ENCODE measurements around the gene ASCC1. TPM values are rescaled to one million over a fixed set of nuclear protein-coding genes. Genes with fewer than 3 reads are reported as not detected.
A peak's percentile ranks its signal among the peaks of the same experiment; 100 is the strongest.

The ASCC1 gene
- total RNA-seq, 4 donors from 2014 or later = 13.4 to 34.0 (median 20.5) TPM

DNA sequence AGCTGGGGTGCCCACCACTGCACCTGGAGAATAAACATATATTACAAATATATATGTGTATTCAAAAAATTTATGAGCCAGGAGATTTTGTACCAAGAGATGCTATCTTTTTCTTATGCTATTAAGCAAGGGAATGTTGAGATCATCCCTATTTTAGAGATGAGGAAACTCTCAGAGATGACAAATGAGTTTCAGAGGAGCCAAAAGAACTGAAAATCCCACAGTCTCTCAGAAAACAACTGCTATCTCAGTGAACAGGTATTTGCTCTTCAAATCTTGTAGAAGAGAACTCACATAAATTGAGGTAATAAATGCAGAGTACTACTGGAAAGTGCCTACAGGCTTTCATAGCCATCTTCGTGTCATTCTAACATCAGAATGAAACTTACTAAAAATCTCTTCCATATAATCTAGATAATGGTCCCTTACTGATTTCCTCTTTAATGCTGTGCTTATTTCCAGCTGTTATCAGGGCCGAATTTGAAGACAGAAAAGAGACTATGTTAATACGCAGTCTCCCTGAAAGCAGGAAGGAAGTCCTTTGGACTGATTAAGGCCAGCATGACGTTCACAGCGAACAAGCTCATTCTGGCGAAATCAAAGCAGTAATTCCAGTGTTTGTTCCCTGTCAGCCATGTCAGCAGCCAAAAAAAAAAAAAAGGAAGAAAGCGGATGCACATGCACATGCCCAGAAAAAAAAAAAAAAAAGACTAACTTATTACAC is 29.7 kb downstream of the ASCC1 start:
- in situ Hi-C loops (cut with MboI; ENCODE audit: low pct_ligation_motif_present in 1 of 4, low pct_unique_long_range_greater_than_20kb in 1 of 4, low sequenced_read_pairs in 3 of 4) = no loop called here
- peak; percentile 15 for DNase-seq
- intact Hi-C loops (cut with DNase I; ENCODE audit: low total_unique reads) = no loop called here
- Histone ChIP-seq H3K27me3 (no peaks in the 10 kb centered on the region), H3K36me3 (peaks cover 0 to 8% (median 4%) of the 10 kb centered on the region in 4 donors), H3K4me3 (no peak overlapping the region), H3K27ac (peak overlapping the region; percentile 54 to 78 (median 72)), H3K9me3 (no peaks in the 10 kb centered on the region), H3K4me1 (no peaks in the 10 kb centered on the region)
- TF ChIP-seq POLR2A (IDR thresholded peaks at IDR 0.05) (no peak), POLR2AphosphoS5 (IDR thresholded peaks at IDR 0.05) (peak in 1 of 3 donors; percentile 17), EP300 (IDR thresholded peaks at IDR 0.05; ENCODE audit: low read depth) (no peak)
- TF ChIP-seq, protein P1, sequence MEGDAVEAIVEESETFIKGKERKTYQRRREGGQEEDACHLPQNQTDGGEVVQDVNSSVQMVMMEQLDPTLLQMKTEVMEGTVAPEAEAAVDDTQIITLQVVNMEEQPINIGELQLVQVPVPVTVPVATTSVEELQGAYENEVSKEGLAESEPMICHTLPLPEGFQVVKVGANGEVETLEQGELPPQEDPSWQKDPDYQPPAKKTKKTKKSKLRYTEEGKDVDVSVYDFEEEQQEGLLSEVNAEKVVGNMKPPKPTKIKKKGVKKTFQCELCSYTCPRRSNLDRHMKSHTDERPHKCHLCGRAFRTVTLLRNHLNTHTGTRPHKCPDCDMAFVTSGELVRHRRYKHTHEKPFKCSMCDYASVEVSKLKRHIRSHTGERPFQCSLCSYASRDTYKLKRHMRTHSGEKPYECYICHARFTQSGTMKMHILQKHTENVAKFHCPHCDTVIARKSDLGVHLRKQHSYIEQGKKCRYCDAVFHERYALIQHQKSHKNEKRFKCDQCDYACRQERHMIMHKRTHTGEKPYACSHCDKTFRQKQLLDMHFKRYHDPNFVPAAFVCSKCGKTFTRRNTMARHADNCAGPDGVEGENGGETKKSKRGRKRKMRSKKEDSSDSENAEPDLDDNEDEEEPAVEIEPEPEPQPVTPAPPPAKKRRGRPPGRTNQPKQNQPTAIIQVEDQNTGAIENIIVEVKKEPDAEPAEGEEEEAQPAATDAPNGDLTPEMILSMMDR (IDR thresholded peaks at IDR 0.05) = no peak
- 56 to 67% methylated on average over 7 of the region's 7 CpGs for WGBS, 2 donors (ENCODE audit: low coverage in 1 of 2)

DNA sequence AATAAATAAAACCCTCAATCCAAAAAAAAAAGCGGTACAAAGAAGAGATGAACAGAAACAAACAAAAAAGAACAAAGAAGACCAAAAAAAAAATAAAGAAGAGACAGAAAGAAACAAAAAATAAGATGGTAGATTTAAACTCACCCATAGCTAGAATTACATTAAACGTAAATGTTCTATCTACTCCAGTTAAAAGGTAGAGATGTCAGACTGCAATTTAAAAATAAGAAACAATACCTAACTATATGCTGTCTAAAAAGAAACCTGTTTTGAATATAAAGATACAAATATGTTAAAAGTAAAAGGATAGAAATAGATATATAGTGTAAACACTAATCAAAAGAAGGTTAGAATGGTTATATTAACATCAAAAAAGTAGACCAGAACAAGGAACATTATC is 31.9 kb downstream of the ASCC1 start:
- DNase-seq = no peak
- Histone ChIP-seq H3K27me3 (no peaks in the 10 kb centered on the region), H3K4me1 (no peaks in the 10 kb centered on the region), H3K36me3 (peaks cover 0 to 8% (median 1%) of the 10 kb centered on the region in 4 donors), H3K9me3 (no peaks in the 10 kb centered on the region), H3K4me3 (no peak overlapping the region), H3K27ac (no peak overlapping the region)
- 99 to 100% methylated on average over 2 of the region's 2 CpGs for WGBS, 2 donors (ENCODE audit: low coverage in 1 of 2)
- TF ChIP-seq, protein P1 (IDR thresholded peaks at IDR 0.05) = no peak
- TF ChIP-seq POLR2A (IDR thresholded peaks at IDR 0.05) = no peak
- intact Hi-C loops (cut with DNase I; ENCODE audit: low total_unique reads) (no loop called here), in situ Hi-C loops (cut with MboI; ENCODE audit: low pct_ligation_motif_present in 1 of 4, low pct_unique_long_range_greater_than_20kb in 1 of 4, low sequenced_read_pairs in 3 of 4) (no loop called here)

DNA sequence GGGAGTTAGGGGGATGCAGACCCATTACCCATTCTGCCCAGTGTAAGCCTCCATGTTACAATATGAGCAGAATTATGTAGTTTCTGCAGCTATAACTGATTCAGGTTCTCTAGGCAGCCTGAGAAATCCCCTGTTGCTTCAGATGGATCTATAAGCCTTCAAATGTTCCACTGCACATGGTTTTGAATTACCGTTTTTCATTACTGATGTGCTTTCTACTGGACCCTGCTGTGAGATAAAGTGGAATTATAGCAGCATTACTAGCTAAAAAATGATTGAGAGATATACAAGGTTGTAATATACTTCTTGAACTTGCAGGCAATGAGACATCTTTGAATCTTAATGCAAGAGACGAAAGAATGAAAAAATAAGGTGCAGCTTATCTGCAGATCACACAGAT is 38.6 kb downstream of the ASCC1 start:
- intact Hi-C loops (cut with DNase I; ENCODE audit: low total_unique reads) = no loop called here
- Histone ChIP-seq H3K27ac (no peak overlapping the region), H3K4me1 (peaks cover 0 to 10% (median 0%) of the 10 kb centered on the region in 4 donors), H3K4me3 (no peak overlapping the region), H3K9me3 (no peaks in the 10 kb centered on the region), H3K27me3 (no peaks in the 10 kb centered on the region), H3K36me3 (peaks cover 0 to 6% (median 0%) of the 10 kb centered on the region in 4 donors)
- in situ Hi-C loops (cut with MboI; ENCODE audit: low pct_ligation_motif_present in 1 of 4, low pct_unique_long_range_greater_than_20kb in 1 of 4, low sequenced_read_pairs in 3 of 4) = no loop called here
- TF ChIP-seq, protein P1 (IDR thresholded peaks at IDR 0.05) = no peak
- TF ChIP-seq POLR2A (IDR thresholded peaks at IDR 0.05) (no peak), POLR2AphosphoS5 (IDR thresholded peaks at IDR 0.05) (no peak), EP300 (IDR thresholded peaks at IDR 0.05; ENCODE audit: low read depth) (no peak)
- 91 to 100% methylated on average over 2 of the region's 2 CpGs for WGBS, 2 donors (ENCODE audit: low coverage in 1 of 2)
- no peak for DNase-seq

DNA sequence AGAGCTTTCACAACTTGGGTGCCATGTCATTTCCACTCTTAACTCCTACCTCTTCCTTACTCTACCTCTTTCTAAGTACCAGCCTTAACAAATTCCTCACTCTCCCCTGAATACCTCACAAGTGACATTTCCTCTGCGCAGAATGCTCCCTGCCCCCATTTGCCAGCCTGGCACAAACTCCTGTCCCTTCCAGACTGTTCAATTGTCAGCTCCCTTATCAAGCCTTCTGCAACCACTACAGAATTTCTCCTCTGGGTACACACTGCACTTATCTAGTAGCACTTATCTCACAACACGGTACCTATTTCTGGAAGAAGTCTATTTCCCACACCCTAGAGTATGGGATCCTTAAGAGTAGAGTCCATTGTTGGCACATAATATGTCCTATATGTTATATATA is 39.4 kb downstream of the ASCC1 start:
- DNase-seq = no peak
- in situ Hi-C loops (cut with MboI; ENCODE audit: low pct_ligation_motif_present in 1 of 4, low pct_unique_long_range_greater_than_20kb in 1 of 4, low sequenced_read_pairs in 3 of 4) = no loop called here
- H3K36me3 ChIP-seq = peaks cover 0 to 6% (median 0%) of the 10 kb centered on the region in 4 donors
- H3K4me3 ChIP-seq = no peak overlapping the region
- WGBS, 2 donors (ENCODE audit: low coverage in 1 of 2) = 99 to 100% methylated on average over 2 of the region's 2 CpGs
- no peak overlapping the region for H3K27ac ChIP-seq
- H3K4me1 ChIP-seq = peaks cover 0 to 10% (median 0%) of the 10 kb centered on the region in 4 donors
- no peaks in the 10 kb centered on the region for H3K9me3 ChIP-seq
- H3K27me3 ChIP-seq = no peaks in the 10 kb centered on the region
- TF ChIP-seq POLR2A (IDR thresholded peaks at IDR 0.05) = no peak
- intact Hi-C loops (cut with DNase I; ENCODE audit: low total_unique reads) = no loop called here

DNA sequence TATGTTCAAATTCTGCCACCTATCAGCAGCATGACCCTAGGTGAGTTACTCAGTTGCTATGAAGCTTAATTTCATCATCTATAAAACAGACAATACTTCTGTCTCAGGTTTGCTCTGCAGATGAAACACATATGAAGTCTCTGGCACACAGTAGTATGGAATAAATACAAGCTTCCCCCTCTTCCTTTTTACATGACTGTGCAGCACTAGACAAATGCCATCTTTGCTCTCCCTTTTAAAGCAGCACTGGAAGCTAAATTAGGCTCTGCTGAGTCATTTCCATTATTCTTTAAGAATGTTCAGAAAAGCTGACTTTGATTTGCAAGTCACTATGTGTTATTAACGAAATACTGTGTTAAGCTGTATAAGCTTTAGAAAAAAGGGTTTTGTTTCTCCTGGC is 40.9 kb downstream of the ASCC1 start:
- in situ Hi-C loops (cut with MboI; ENCODE audit: low pct_ligation_motif_present in 1 of 4, low pct_unique_long_range_greater_than_20kb in 1 of 4, low sequenced_read_pairs in 3 of 4) = no loop called here
- Histone ChIP-seq H3K9me3 (no peaks in the 10 kb centered on the region), H3K27ac (no peak overlapping the region), H3K27me3 (no peaks in the 10 kb centered on the region), H3K36me3 (peaks cover 0 to 6% (median 0%) of the 10 kb centered on the region in 4 donors), H3K4me3 (no peak overlapping the region), H3K4me1 (peaks cover 0 to 21% (median 2%) of the 10 kb centered on the region in 4 donors)
- WGBS, 2 donors (ENCODE audit: low coverage in 1 of 2) = 59 to 75% methylated on average over 1 of the region's 1 CpG
- intact Hi-C loops (cut with DNase I; ENCODE audit: low total_unique reads) = no loop called here
- TF ChIP-seq, protein P1 (IDR thresholded peaks at IDR 0.05) = no peak
- TF ChIP-seq EP300 (IDR thresholded peaks at IDR 0.05; ENCODE audit: low read depth) (no peak), POLR2AphosphoS5 (IDR thresholded peaks at IDR 0.05) (no peak), POLR2A (IDR thresholded peaks at IDR 0.05) (no peak)
- DNase-seq = no peak
